Large intestine (tissue), 3 donors: ENCODE results near the gene SMG6. TPM values are rescaled to one million over a fixed set of nuclear protein-coding genes. Genes with fewer than 3 reads are reported as not detected.

Source experiments
- DNase-seq, 2 donors: peaks; one replicate each; pipeline versions ENCODE4 v3.0.0 to v3.0.0-alpha.2; 2013
- H3K27ac ChIP-seq: one replicate; pipeline ENCODE4 v1.5.1; 2013; ENCODE audit warnings: low read length
- H3K27me3 ChIP-seq: 2 replicates; pipeline ENCODE4 v1.6.1; 2013; ENCODE audit warnings: low read length; ENCODE audit not compliant: control insufficient read depth, insufficient read depth
- H3K36me3 ChIP-seq: 2 replicates; pipeline ENCODE4 v1.6.1; 2013; ENCODE audit warnings: low read length; ENCODE audit not compliant: control insufficient read depth, insufficient read depth
- H3K4me1 ChIP-seq: one replicate; pipeline ENCODE4 v1.6.1; 2013; ENCODE audit warnings: low read length; ENCODE audit not compliant: control insufficient read depth, insufficient read depth
- H3K4me3 ChIP-seq: one replicate; pipeline ENCODE4 v1.5.1; 2013; ENCODE audit warnings: low read length
- H3K9me3 ChIP-seq: one replicate; pipeline ENCODE4 v1.6.1; 2013; ENCODE audit warnings: mild to moderate bottlenecking, low read depth, low read length, moderate library complexity; ENCODE audit not compliant: control insufficient read depth
- WGBS: methylation state at CpG from one replicate; pipeline ENCODE4 v1.1.5; 2013; ENCODE audit warnings: low lambda C conversion rate; ENCODE audit not compliant: insufficient coverage; 5-methylcytosine and 5-hydroxymethylcytosine counted together
- polyA plus RNA-seq: library from polyadenylated mRNA; unstranded; fragments of 120-200 nt; gene quantifications from one replicate; pipeline ENCODE4 v1.2.1, GENCODE V29; 2013

The SMG6 gene
- polyA plus RNA-seq, 1 donor, result 18.0 TPM

GRCh38 chr17:2309338-2310154 lies 6.0 kb upstream of the SMG6 start:
- Histone ChIP-seq H3K4me3 (no peak overlapping the region), H3K36me3 (no peaks in the 10 kb centered on the region), H3K27ac (no peak overlapping the region), H3K4me1 (no peaks in the 10 kb centered on the region), H3K27me3 (no peaks in the 10 kb centered on the region), H3K9me3 (no peaks in the 10 kb centered on the region)
- DNase-seq, result no peak
- WGBS, result no CpG with 5 or more reads among the region's 6 CpGs

DNA sequence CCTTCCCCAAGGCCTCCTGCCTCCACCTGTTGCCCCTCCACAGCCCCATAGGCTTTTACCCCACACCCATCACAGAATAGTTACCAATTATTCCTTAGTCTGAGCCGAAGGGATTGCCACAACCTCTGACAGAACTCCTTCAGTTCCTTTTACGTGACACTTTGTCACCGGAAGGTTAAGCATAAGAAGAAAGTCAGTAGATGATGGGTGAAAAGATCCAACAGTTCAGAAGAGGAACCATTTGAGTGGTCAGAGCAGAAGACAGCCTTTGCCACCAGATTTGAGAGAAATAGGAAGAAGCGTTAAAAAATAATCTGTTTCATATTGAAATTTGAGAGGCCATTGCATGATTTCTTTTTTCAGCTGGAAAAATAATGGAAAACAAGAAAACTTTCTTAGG lies 1.3 kb upstream of the SMG6 start:
- H3K9me3 ChIP-seq, result peaks cover under 1% of the 10 kb centered on the region
- H3K4me3 ChIP-seq, result no peak overlapping the region
- DNase-seq, result no peak
- H3K4me1 ChIP-seq, result no peaks in the 10 kb centered on the region
- no peaks in the 10 kb centered on the region for H3K27me3 ChIP-seq
- no peak overlapping the region for H3K27ac ChIP-seq
- WGBS, result 97% methylated on average over 3 of the region's 4 CpGs
- peaks cover 6% of the 10 kb centered on the region for H3K36me3 ChIP-seq

- Histone ChIP-seq H3K27ac (peak overlapping the region; percentile 95), H3K4me3 (peak overlapping the region; percentile 99), H3K9me3 (peaks cover 3% of the 10 kb centered on the region), H3K4me1 (no peaks in the 10 kb centered on the region), H3K27me3 (no peaks in the 10 kb centered on the region), H3K36me3 (peaks cover 21% of the 10 kb centered on the region)
- DNase-seq, result no peak
- 10% methylated on average over 2 of the region's 12 CpGs for WGBS
These were observed 794 bp downstream of the SMG6 start for GRCh38 chr17:2302778-2303203.

DNA sequence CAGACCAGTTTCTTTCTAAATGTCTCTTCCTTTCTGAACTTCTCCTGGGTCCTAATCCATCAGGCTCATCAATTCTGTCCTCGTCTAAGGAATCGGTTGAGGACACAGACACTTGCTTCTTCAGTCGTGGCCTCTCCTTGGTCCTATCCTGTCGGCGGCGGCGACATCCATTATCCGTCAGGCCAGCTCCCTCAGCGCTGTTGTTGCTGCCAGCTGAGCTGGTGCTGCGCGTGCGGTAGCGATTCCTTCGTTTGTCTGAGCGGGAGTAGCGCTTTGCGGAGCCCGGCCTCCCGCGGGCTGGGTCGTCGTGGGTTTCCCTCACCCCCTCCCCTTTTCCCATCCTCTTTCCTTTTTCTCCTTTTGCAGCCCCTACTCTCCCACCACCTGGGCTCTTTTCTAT lies 3.8 kb downstream of the SMG6 start:
- peaks cover 46% of the 10 kb centered on the region for H3K36me3 ChIP-seq
- no peaks in the 10 kb centered on the region for H3K27me3 ChIP-seq
- DNase-seq, result no peak
- H3K9me3 ChIP-seq, result peaks cover 3% of the 10 kb centered on the region
- H3K4me1 ChIP-seq, result no peaks in the 10 kb centered on the region
- no peak overlapping the region for H3K4me3 ChIP-seq
- H3K27ac ChIP-seq, result no peak overlapping the region
- WGBS, result no CpG with 5 or more reads among the region's 22 CpGs

DNA sequence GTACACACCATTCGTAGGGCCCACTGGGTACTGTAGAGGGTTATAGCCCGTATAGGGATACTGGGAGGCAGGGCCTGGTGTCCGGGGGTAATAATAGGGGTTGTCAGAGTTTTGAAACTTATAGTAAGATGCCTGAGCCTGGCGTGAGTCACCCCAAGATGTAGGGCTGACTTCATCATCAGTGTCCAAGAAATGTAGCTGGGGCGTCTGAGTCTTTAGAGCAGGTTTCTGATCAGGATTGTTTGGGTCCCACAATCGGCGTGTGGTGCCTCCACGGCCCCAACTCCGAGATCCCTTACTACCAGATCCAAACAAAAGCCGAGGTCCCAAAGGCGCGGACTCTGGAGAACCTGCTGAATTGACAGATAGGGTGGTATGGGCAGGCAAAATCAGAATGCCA lies 4.4 kb downstream of the SMG6 start:
- no peaks in the 10 kb centered on the region for H3K4me1 ChIP-seq
- WGBS, result no CpG with 5 or more reads among the region's 12 CpGs
- DNase-seq, result no peak
- H3K36me3 ChIP-seq, result peaks cover 51% of the 10 kb centered on the region
- no peaks in the 10 kb centered on the region for H3K27me3 ChIP-seq
- peaks cover 3% of the 10 kb centered on the region for H3K9me3 ChIP-seq
- no peak overlapping the region for H3K27ac ChIP-seq
- no peak overlapping the region for H3K4me3 ChIP-seq

DNA sequence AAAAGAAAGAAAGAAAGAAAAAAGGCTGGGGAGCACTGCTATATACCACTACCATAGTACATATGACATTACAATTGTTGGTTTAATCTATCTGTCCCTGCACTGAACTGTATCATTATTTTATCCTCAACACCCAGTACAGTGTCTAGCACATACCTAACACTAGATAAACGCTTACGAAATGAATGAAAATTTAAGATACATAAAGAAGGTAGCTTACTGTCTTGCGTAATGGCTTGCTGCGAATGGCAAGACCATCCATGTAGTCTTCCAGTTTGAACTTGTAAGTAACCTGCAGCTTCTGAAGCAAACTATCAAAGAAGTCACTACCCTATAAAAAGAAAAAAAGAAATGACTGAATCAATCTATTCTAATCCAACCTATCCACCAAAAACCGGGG lies 6.6 kb downstream of the SMG6 start:
- Histone ChIP-seq H3K9me3 (peaks cover 3% of the 10 kb centered on the region), H3K27ac (no peak overlapping the region), H3K36me3 (peaks cover 68% of the 10 kb centered on the region), H3K4me1 (no peaks in the 10 kb centered on the region), H3K27me3 (no peaks in the 10 kb centered on the region), H3K4me3 (no peak overlapping the region)
- no peak for DNase-seq
- no CpG with 5 or more reads among the region's 5 CpGs for WGBS

- Histone ChIP-seq H3K9me3 (peaks cover 3% of the 10 kb centered on the region), H3K4me1 (no peaks in the 10 kb centered on the region), H3K36me3 (peaks cover 80% of the 10 kb centered on the region), H3K27me3 (no peaks in the 10 kb centered on the region), H3K4me3 (no peak overlapping the region), H3K27ac (no peak overlapping the region)
- no peak for DNase-seq
- no CpG with 5 or more reads among the region's 1 CpG for WGBS
These were observed 8.0 kb downstream of the SMG6 start for GRCh38 chr17:2295575-2295974.

DNA sequence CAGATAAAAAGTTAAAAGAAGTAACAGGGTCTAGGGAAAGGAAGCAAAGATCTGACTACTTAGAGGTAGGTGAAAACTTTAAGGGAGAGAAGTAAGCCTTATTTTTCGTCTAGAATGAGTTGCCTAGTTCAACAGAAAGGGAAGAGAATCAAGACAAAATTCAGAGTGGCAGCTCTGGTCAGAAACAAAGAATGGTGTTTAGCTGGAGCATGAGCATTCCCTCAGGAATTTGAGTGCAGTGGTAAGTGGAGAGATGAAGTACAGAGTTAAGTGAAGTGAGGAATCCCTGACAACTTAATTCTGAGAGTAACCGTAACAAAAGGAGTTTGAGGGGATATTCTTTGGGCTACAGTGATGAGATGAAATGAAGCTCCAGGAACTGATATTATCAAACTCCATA lies 11.5 kb downstream of the SMG6 start:
- DNase-seq, result no peak
- WGBS, result 86% methylated on average over 1 of the region's 2 CpGs
- peaks cover 74% of the 10 kb centered on the region for H3K36me3 ChIP-seq

DNA sequence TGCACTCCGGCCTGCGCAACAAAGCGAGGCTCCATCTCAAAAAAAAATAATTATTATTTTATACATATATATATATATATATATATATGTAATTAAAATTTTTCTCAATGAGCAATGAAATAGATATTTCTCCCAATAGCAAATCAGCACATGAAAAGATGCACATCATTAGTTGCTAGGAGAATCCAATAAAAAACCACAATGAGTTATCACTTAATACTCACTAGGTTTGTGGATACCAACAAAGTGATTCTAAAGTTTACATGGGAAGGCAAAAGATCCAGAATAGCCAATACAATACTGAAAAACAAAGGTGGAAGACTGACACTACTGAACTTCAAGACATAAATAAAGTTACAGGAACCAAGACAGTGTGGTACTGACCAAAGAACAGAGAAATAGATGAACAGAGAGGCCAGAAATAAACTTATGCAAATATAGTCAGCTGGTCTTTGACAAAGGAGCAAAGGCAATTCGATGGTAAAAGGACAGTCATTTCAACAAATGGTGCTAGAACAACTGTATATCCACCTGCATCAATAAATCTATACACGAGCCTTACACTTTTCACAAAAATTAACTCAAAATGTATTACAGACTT lies 13.6 kb downstream of the SMG6 start:
- 100% methylated on average over 1 of the region's 5 CpGs for WGBS
- H3K9me3 ChIP-seq, result no peaks in the 10 kb centered on the region

More for the DNA sequence above, 11.5 kb downstream of the SMG6 start:
- H3K9me3 ChIP-seq, result no peaks in the 10 kb centered on the region
- H3K27me3 ChIP-seq, result no peaks in the 10 kb centered on the region
- no peaks in the 10 kb centered on the region for H3K4me1 ChIP-seq
- H3K27ac ChIP-seq, result no peak overlapping the region
- H3K4me3 ChIP-seq, result no peak overlapping the region

DNA sequence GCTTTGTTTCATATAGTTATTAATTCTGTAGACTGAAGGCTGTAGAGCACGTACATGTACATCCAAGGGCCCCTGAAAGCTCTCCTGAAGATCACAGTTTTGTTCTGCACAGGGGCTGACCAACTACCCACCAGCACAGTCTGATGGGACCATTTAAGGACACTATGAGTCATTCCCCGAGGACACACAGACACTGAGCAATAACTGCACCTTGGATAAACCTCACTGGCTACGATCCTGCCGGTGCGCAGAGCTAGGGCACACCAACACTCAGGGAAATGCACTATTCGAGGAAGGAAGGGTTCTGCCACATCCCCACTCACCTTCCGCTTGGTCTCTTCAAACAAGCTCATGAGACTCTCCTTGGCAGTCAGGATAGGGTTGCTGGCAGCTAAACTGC lies 20.3 kb downstream of the SMG6 start:
- H3K9me3 ChIP-seq, result no peaks in the 10 kb centered on the region
- WGBS, result no CpG with 5 or more reads among the region's 7 CpGs
- no peak overlapping the region for H3K4me3 ChIP-seq
- H3K4me1 ChIP-seq, result no peaks in the 10 kb centered on the region
- H3K27ac ChIP-seq, result no peak overlapping the region
- peaks cover 62% of the 10 kb centered on the region for H3K36me3 ChIP-seq
- DNase-seq, result no peak
- no peaks in the 10 kb centered on the region for H3K27me3 ChIP-seq

More for the DNA sequence above, 13.6 kb downstream of the SMG6 start:
- DNase-seq, result no peak
- Histone ChIP-seq H3K4me1 (no peaks in the 10 kb centered on the region), H3K27me3 (no peaks in the 10 kb centered on the region), H3K27ac (no peak overlapping the region), H3K36me3 (peaks cover 62% of the 10 kb centered on the region), H3K4me3 (no peak overlapping the region)
